Esophagus squamous epithelium (tissue), 5 donors: ENCODE results near the gene RPL12. TPM values are rescaled to one million over a fixed set of nuclear protein-coding genes. Genes with fewer than 3 reads are reported as not detected.

Experiments used
- DNase-seq: peaks from one replicate; lab custom pipeline; 2025; lab: John Stamatoyannopoulos, UW
- H3K27ac ChIP-seq, 4 donors: fragments of 200-600 bp; sonication (generic); one replicate each; pipeline ENCODE4 v1.5.1; 2016 to 2019; ENCODE audit warnings: mild to moderate bottlenecking in 1 of 4
- H3K27me3 ChIP-seq, 4 donors: fragments of 200-600 bp; sonication (generic); 1 replicate in 3 of 4; 2 replicates in 1 of 4; pipeline versions ENCODE4 v1.5.1 to v1.6.0; 2017 to 2021; ENCODE audit warnings: antibody characterized with exemption in 1 of 4
- H3K36me3 ChIP-seq, 3 donors: fragments of 200-600 bp; sonication (generic); one replicate each; pipeline ENCODE4 v1.5.1; 2016 to 2019
- H3K4me1 ChIP-seq, 3 donors: fragments of 200-600 bp; sonication (generic); one replicate each; pipeline ENCODE4 v1.5.1; 2017 to 2019
- H3K4me3 ChIP-seq, 4 donors: fragments of 200-600 bp; sonication (generic); 1 replicate in 3 of 4; 2 replicates in 1 of 4; pipeline ENCODE4 v1.5.1; 2016 to 2019; ENCODE audit warnings: mild to moderate bottlenecking in 2 of 4, moderate library complexity in 1 of 4
- H3K9me3 ChIP-seq, 3 donors: fragments of 200-600 bp; sonication (generic); one replicate each; pipeline ENCODE4 v1.5.1; 2016 to 2019
- CTCF ChIP-seq, 6 experiments: fragments of 450-650 bp in 4 of 6; fragments of 200-600 bp in 2 of 6; sonication (generic) in 2 of 6; IDR thresholded peaks; one replicate each; pipeline ENCODE4 v1.5.1; 2016 to 2019; ENCODE audit warnings: antibody characterized with exemption in 6 of 6, mild to moderate bottlenecking in 4 of 6, moderate library complexity in 4 of 6
- POLR2A ChIP-seq, 4 donors: fragments of 450-650 bp; IDR thresholded peaks; one replicate each; pipeline ENCODE4 v1.6.1; 2017; ENCODE audit warnings: antibody characterized with exemption in 4 of 4, mild to moderate bottlenecking in 4 of 4, moderate library complexity in 3 of 4
- WGBS, 2 donors: methylation state at CpG; one replicate each; pipeline ENCODE4 v1.1.5; 2018; 5-methylcytosine and 5-hydroxymethylcytosine counted together
- intact Hi-C: fragments of 100-400 bp; cut with DNase I; formaldehyde crosslinking; loops from one replicate; pipeline ENCODE4 v1.15.0; 2022
- total RNA-seq, 4 donors: library from RNA; depleted of rRNA; stranded (reverse); fragments of >200 nt; gene quantifications; one replicate each; pipeline ENCODE4 v1.1.0, GENCODE V29; 2016
- donor health status: DM: yes; HTN: yes; CAD: no.

RPL12 gene
- total RNA-seq, 4 donors from 2014 or later: 1,192 to 3,474 (median 2,165) TPM

DNA sequence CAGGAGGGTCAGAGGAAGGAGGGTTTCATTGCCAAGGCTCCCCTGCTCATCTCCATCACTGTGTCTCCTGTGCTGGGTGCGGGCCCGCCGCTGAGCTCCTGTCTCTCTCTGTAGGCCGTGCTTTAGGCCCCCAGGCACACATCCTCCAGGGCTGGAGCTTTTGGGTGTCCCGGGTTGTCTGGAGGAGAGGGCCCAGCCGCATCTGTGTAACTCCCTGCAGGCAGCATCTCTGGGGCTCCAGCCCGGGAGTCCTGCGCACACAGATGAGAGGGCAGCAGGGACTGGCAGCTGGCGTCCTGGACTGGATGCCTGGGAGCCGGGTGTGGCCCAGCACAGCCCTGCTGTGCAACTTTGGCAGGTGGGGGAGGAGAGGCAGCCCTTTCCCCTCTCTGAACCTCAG lies 40.3 kb upstream of the RPL12 start:
- no peak for TF ChIP-seq POLR2A (IDR thresholded peaks at IDR 0.05)
- TF ChIP-seq CTCF (IDR thresholded peaks at IDR 0.05): no peak
- Histone ChIP-seq H3K4me3 (no peak overlapping the region), H3K4me1 (peaks cover 12 to 28% (median 15%) of the 10 kb centered on the region in 3 donors), H3K36me3 (peaks cover 15 to 99% (median 43%) of the 10 kb centered on the region in 3 donors), H3K27ac (no peak overlapping the region), H3K9me3 (no peaks in the 10 kb centered on the region), H3K27me3 (no peaks in the 10 kb centered on the region)
- DNase-seq: no peak
- intact Hi-C loops: no loop called here
- WGBS, 2 donors: no CpG with 5 or more reads among the region's 10 CpGs

GRCh38 chr9:127490535-127491230 lies 39.5 kb upstream of the RPL12 start:
- Histone ChIP-seq H3K4me3 (no peak overlapping the region), H3K4me1 (peaks cover 11 to 19% (median 12%) of the 10 kb centered on the region in 3 donors), H3K27ac (no peak overlapping the region), H3K27me3 (no peaks in the 10 kb centered on the region), H3K36me3 (peaks cover 17 to 99% (median 43%) of the 10 kb centered on the region in 3 donors), H3K9me3 (no peaks in the 10 kb centered on the region)
- WGBS, 2 donors: 81 to 93% methylated on average over 6 to 9 of the region's 9 CpGs
- intact Hi-C loops: no loop called here
- no peak for TF ChIP-seq CTCF (IDR thresholded peaks at IDR 0.05)
- TF ChIP-seq POLR2A (IDR thresholded peaks at IDR 0.05): no peak
- DNase-seq: no peak

DNA sequence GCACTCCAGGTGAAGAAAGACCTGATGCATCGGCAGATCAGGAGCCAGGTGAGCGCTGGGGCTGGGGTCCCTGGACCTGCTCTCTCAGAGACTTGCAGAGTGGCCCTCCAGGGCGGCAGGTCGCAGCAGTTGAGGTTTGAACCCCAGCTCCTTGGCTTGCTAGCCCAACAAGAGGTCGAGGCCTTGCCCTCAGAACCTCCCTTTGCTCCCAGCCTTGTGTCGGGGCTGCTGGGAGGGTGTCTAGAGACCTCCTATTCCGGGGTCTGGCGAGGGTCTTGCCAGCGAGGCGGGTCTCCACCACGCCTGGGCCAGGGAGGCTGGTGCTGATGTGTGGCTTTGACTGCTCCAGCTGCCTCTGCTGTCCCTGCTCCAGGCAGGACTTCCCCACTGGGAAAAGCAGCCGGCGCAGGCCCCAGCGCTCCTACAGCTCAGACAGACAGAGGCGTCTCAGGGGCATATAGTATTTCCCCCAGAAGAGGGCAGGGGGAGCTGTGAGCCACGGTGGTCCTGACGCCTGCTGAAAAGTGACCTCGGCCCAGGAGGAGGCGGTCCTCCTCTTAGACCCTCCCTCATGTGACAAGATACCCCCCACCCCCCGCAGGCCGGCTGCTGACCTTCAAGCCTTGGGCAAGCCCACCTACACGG lies 38.4 kb upstream of the RPL12 start:
- no peak for DNase-seq
- Histone ChIP-seq H3K36me3 (peaks cover 20 to 100% (median 43%) of the 10 kb centered on the region in 3 donors), H3K9me3 (no peaks in the 10 kb centered on the region), H3K4me1 (peaks cover under 1 to 8% (median under 1%) of the 10 kb centered on the region in 3 donors), H3K27me3 (no peaks in the 10 kb centered on the region), H3K27ac (no peak overlapping the region), H3K4me3 (no peak overlapping the region)
- TF ChIP-seq POLR2A (IDR thresholded peaks at IDR 0.05) (no peak), CTCF (IDR thresholded peaks at IDR 0.05) (no peak)
- 81 to 86% methylated on average over 5 to 6 of the region's 22 CpGs for whole genome bisulfite sequencing, 2 donors
- intact Hi-C loops: no loop called here

- H3K4me3 ChIP-seq: no peak overlapping the region
- no peaks in the 10 kb centered on the region for H3K9me3 ChIP-seq
- peaks cover 20 to 100% (median 42%) of the 10 kb centered on the region in 3 donors for H3K36me3 ChIP-seq
- peaks cover 0 to 2% (median 0%) of the 10 kb centered on the region in 3 donors for H3K4me1 ChIP-seq
- DNase-seq: no peak
- intact Hi-C loops: no loop called here
- TF ChIP-seq CTCF (IDR thresholded peaks at IDR 0.05) (no peak), POLR2A (IDR thresholded peaks at IDR 0.05) (no peak)
- no peaks in the 10 kb centered on the region for H3K27me3 ChIP-seq
- WGBS, 2 donors: 89 to 90% methylated on average over 2 to 8 of the region's 8 CpGs
- no peak overlapping the region for H3K27ac ChIP-seq
Measured at GRCh38 chr9:127488946-127489345, 37.7 kb upstream of the RPL12 start.

DNA sequence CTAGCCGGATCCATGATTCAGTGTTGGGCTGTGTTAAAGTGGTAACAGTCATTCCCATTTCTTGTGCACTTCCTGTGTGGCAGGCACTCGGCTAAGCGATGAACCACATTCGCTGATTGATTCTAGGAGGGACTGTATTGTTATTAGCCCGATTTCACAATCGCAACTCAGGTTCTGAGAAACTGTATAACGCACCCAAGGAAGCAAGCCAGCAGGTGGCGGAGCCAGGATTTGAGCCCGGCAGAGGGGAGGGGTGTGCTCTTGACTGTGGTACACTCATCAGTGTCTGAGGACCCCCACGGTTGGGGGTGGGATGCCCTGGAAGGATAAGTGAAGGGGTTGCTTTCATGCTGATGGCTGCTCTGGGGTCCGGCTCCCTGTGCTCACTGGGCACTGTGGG lies 34.8 kb upstream of the RPL12 start:
- H3K27ac ChIP-seq: no peak overlapping the region
- intact Hi-C loops: no loop called here
- H3K4me1 ChIP-seq: no peaks in the 10 kb centered on the region
- DNase-seq: no peak
- no peaks in the 10 kb centered on the region for H3K27me3 ChIP-seq
- no peak overlapping the region for H3K4me3 ChIP-seq
- WGBS, 2 donors: 74 to 93% methylated on average over 4 to 9 of the region's 11 CpGs
- H3K9me3 ChIP-seq: no peaks in the 10 kb centered on the region
- TF ChIP-seq POLR2A (IDR thresholded peaks at IDR 0.05) (no peak), CTCF (IDR thresholded peaks at IDR 0.05) (peak in 1 of 6 experiments; percentile 28)
- peaks cover 14 to 99% (median 25%) of the 10 kb centered on the region in 3 donors for H3K36me3 ChIP-seq
